Renal cortex interstitium (tissue), 11 donors: ENCODE results near the gene NTN5. TPM values are rescaled to one million over a fixed set of nuclear protein-coding genes. Genes with fewer than 3 reads are reported as not detected.

Experiments used
- DNase-seq, 11 donors: peaks; one replicate each; pipeline ENCODE4 v3.0.0-alpha.2; 2013; ENCODE audit warnings: low read depth in 9 of 11, low spot score in 4 of 11; ENCODE audit errors: extremely low read depth in 1 of 11
- polyA plus RNA-seq, 3 donors: library from polyadenylated mRNA; unstranded; fragments of 120-200 nt; gene quantifications; one replicate each; pipeline ENCODE4 v1.2.1, GENCODE V29; 2013; ENCODE audit not compliant: insufficient read length in 3 of 3

The NTN5 gene
- polyA plus RNA-seq, 3 donors, result 0.68 to 2.4 (median 1.5) TPM

DNA sequence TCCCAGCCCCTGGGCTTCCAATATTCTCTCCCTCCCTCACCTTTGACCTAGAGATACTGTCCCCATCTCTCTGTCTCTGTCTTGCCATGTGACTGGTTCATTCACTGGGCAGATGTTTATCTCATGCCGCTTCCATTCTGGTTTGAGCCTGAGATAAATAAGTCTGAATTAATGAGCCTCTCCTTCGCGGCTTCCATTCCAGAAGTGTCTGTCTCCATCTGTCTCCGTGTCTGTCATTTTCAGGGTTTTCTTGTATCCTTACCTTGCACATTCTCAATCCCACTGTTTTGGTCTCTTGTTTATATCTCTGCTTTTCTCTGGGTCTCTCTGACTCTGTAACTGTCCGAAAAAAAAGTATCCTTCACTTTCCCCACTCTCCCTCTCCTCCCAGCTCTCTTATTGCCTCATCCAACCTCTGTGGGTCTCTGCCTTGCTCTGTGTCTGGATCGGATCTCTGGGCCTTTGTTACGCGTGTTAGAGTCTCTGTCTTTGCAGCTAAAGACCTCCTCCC, 49.2 kb downstream of the NTN5 start:
- no peak for DNase-seq

DNA sequence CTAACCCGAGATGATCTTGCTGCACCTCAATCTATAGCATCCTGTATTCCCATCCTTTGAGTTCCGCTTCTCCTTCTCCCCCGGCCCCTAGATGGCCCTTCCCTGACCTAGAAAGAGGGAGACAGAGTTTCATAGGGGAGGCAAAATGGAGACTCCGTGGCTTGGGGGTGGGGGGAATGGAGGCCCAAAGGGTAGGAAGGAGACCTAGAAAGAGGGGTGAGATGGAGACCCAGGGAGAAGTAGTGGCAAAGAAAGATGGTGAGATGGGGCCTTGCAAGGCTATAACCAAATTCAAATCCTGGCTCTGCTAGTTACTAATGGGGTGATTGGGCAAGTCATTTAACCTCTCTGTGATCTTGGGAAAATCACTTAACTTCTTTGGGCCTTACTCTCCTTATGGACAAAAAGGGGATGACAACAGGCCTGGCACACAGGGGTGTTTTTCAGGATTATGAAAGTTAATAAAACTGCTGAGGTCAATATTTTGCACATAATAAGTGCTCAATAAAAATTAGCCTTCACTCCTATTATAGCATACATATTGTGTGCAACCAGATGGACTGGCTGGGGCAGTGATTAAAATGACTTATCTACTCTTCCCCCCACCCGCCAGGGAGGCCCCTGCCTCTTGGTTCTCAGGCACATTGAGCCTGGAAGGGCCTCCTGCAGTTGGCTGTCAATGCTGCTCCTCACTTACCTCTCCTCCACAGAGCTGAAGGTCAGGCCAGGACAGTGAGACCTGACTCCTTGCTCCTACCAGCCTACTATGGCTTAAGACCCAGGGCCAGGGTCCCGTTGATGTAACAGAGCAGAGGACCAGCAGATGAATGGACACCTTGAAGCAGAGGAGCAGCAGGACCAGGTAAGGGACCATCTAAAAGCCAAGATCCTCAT, 52.9 kb downstream of the NTN5 start:
- DNase-seq, result no peak

DNA sequence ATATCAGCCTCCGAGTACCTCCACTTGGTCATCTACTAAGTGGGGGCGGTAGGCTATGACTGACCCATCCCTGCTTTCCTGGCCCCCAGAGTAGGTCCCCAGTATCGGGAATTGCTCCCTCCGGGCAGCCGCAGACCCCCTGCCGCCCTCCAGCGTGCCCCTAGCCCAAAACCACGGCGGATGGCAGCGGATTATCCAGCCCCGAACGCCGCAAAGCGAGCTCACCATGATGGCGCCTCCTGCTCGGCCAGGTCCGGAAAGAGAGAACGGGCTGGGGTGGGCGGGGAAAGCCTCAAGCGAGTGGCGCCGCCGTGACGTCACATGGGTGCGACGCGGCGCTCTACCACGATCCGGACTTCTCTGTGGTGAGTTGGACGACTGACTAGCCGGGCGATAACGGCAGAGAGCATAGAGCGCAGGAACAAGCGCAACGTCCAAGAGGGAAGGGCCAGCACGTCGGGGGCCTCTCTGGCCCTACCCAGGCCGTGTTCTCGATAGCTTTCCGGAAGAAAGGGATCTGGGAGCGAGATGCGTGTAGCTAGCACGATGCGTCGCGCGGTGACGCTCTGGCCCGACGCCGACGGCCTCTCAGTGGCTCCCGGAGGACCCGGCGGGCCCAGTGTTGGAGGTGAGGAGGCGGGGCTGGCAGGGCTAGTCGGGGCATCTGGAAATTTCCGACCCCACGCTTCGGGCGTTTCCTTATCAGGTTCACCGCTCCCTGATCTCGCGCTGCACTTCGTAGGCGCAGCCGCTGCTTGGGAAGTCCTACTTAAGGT, 53.7 kb downstream of the NTN5 start, which contains the start of the genes RPL18 and SPHK2:
TSS of gene RPL18 (minus strand) at position 263 of the 776 bp plus-strand sequence. CDS start at position 228, 35 bp downstream.
TSS of gene SPHK2 (plus strand) at position 591 of the 776 bp plus-strand sequence. CDS start 1,009 bp downstream, outside the sequence.
- DNase-seq, result peak; percentile 95 to 99 (median 99)

DNA sequence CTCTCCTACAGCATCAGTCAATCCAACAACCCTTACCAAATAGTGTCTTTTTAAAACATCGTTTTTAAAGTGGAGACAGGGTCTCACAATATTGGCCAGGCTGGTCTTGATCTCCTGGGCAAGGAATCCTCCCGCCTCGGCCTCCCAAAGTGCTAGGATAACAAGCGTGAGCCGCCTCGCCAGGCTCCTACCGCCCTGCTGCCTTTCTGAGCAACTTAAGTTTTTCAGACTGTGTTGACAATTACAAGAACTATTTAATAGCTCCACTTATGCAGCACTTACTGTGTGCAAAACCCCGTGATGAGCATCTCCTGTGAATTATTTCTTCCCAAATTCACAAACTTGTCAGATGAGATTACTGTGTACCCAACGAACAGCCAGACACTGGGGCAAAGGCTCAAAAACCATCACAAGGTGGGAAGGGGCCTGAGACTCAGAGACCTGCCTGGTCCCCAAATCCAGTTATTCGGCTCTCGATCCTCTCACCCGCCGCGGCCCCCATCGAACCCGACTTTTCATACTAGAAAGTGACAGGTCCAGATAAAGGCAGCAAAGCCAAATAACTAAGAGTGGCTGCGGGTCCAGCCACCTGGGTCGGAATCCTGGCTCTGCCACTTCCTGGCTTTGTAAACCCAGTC, 54.4 kb downstream of the NTN5 start:
- no peak for DNase-seq

DNA sequence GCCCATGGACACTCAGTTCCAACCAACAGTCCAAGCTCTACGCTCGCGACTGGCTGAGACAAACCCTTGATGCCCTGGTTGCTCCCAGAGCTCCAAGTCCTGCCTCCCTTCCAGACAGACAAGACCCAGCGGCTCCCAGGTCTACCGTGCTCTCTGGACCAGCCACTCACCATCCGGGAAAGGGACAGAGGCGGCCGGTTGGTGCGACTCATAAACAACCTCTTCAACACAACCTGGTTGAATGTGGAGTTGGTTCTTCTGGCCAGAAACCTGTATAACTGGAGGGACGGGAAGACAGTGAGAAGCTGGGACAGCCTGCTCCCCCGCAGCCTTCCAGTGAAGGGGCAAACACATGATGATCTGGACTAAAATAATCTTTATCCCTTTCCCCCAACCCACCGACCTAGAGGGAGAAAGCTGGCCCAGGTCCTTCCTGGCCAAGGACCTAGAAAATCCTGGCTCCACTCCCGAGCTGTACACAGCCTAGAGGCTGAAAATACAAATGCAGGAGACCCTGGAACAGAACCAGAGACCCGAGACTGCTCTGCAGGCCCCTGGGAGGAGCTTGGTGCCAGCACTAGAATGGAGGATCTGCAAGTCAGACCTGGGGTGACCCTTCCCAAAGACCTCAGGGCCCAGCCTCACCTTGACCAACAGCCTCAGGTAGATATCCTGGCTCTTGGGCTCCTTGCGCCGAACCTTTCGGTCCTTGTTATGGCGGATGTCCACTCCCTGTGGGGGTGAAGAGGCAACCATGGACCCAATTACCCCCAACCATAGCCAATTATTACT, 55.5 kb downstream of the NTN5 start:
- no peak for DNase-seq

DNA sequence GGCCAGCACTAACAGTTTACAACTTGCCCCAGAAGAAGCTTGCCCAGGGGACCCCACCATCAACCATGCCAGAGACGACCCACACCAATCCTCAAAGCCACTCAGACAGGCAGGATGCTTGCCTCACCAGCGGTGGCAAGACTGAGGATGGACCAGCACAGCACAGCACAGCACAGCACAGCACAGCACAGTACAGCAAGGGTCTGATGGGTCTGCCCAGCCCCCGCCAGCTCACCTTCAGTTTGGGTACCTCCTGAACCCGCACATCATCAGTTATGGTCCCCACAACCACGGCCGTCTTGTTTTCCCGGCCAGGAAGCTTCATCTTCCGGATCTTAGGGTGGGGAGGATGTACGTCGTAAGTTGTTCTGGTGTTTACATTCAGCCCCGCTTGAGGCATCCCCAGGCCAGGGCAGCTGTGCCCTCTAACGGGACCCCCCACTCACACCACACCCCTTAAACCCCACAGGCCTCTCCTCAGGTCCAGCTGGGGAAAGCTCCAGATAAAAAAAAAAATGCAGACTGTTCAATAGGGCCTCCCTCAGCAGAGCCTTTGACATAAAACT, 56.2 kb downstream of the NTN5 start:
- no peak for DNase-seq

DNA sequence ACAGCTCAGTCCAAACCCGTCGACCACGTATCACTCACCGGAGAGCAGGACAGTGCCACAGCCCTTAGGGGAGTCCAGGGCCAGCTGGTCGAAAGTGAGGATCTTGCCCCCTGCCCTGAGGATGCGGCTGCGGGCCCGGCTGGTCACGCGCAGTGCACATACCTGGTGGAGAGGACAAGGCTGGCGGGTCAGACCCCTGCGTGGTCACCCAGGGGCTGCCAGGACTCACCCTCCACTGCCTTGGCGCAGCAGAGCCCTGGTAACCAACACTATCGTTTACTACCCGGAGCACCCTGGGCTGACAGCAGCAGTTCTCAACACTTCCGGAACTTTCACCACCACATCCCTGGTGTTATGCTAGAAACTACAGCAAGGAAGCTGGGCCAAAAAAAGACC, 56.8 kb downstream of the NTN5 start:
- DNase-seq, result no peak

DNA sequence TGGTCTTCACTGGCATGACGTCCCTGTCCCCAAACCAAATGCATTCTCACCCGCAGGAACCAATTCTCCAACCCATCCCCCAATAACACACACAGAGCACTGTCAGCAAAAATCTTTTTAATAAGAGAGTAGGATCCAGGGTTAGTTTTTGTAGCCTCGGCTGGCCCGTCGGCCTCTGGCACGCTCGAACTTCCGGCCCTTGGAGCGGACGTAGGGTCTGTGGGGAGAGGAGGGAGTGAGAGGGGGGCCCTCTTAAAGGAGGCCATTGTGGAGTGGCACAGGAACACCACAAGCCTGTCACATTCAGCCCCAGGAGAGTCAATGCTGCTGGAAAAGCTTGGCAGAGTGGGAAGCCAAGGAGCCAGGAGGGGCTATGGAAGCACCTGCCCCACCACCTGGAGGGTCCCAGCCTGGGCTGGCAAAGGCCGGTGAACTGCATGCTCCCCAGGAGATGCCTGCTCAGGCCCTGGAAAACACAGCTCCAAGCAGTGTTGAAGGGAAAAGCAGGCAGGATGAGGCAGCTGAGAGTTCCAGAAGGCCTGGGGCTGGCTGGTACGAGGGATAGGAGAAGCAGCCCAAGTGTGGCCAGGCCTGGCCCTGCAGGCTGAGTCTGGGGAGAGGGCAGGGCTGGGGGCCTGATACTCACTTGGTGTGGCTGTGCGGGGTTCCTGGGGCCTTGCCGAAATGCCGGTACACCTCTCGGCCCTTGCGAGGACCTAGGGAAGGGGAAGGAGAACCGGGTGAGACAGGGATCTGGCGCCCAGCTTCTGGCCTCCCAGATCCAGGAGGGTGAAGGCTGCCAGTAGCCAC, 57.4 kb downstream of the NTN5 start:
- DNase-seq, result no peak

DNA sequence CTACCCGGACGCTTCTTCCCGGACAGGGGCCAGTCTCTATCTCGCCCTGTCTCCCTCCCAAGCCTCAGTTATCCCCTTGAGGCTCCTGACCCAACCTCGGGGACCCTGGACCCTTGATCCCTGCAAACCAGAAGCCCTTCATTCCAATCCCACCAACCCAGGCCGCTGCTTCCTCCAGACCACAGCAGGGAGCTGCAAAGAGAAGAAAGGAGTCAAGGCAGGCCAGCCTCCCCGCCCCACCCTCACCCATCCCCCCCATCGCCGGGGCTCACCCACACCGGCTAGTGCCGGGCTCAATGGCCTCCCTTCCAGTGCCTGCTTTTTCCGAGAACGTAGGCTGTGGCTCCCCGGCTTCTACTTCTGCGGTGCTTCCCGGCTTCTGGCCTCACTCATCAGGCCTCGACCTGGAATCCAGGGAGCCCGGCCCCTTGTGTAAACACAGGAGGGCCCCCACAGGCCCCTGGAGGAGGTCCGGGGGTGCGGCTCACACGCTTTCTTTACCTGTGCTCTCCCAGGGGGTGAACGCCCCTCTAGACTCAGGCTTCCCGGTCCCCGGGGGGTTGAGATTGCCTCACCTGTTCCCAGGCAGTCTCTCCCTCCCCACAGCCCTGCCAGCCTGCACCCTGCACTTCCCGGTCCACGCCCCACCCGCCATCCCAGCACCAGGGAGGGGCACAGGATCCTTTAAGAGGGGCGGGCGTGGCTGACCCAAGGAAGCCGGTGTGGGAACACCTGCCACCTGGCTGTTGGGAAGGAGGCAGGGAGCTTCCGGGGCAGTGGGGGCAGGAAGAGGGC, 58.2 kb downstream of the NTN5 start, which contains the start of gene FAM83E:
TSS of gene FAM83E (minus strand) at position 641 of the 795 bp plus-strand sequence. CDS start 1,704 bp downstream, outside the sequence.
- no peak for DNase-seq

DNA sequence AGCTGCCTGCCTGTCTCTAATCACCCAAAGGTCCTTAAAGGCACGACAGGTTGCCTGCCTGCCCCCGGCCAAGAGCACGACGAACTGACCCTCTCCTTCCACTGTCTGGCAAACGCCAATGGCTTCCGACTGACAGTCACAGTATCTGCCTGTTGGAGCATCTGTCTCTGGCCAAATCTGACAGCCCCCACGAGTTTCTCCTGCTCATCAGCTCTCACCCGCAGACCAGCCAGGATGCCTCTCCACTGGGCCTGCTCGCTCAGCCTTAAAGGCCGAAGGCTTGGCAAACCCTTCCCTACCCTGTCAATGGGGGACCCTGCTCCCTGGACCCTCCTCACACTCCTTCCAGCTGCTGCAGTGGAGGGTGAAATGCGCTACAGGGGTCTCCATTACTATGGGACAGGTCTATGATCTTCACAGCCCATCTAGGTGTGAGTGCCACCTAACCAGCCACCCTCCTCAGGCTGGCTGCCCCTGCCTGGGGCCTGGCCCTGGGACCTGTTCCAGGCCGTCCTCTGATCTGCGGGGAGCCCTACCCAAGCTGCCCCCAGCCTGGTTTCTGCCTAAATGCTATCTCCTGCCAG, 58.9 kb downstream of the NTN5 start:
- DNase-seq, result no peak

DNA sequence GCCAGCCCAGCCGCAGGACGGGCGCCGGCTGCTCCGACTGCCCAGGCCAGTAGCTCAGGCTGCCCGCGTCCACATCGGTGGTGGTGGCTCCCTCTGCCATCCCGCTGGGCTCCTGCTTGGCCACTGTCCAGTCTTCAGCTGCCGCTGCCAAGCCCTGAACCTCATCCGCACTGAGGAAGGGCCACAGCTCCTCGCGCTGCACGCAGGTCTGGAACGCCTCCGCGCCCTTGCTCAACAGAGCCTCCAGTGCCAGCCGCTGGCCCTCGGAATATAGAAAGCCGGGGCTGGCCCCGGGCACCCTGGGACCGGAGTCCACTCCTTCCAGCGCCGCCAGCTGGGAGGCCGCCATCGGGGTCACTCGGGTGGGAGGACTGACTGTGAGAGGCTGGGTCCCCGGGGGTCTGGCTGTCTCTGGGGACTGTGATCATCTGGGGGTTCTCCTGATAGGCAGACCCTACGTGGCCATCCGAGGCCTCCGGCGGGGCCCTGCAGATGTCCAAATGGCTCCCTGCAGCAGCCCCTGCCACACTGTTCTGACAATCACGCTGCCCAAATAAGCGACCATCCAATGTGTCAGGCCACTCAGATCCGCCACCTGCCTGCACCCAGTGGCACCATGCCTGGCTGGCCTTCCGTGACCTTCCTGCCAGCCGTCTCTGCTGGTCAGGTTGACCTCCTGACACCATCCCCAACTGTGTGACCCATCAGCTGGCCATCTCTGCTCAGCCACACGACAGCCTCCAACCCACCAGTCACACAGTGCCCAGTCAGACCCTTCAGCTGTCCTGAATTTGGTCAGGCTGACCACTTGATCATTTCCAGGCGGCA, 59.6 kb downstream of the NTN5 start:
- no peak for DNase-seq

DNA sequence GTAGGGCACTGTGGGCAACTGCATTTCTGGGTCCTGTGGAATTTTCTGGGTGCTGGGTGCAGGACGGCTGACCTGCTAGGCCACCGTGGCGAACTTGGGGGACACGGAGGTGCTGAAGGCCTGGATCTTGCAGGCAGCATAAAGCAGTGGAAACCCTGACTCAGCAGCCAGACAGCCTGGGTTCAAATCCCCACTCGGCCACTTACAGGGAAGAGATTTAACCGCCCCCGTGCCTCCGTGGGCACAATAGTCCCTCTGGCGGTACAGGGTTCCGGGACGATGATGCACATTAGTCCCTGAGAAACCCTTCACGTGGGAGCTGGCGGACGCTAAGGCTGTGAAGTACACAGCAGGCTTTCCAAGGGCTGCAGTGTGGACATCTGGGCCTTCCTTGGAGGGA, 60.9 kb downstream of the NTN5 start:
- no peak for DNase-seq
